ENCODE measurements around the gene FUT8.

The FUT8 gene

DNA sequence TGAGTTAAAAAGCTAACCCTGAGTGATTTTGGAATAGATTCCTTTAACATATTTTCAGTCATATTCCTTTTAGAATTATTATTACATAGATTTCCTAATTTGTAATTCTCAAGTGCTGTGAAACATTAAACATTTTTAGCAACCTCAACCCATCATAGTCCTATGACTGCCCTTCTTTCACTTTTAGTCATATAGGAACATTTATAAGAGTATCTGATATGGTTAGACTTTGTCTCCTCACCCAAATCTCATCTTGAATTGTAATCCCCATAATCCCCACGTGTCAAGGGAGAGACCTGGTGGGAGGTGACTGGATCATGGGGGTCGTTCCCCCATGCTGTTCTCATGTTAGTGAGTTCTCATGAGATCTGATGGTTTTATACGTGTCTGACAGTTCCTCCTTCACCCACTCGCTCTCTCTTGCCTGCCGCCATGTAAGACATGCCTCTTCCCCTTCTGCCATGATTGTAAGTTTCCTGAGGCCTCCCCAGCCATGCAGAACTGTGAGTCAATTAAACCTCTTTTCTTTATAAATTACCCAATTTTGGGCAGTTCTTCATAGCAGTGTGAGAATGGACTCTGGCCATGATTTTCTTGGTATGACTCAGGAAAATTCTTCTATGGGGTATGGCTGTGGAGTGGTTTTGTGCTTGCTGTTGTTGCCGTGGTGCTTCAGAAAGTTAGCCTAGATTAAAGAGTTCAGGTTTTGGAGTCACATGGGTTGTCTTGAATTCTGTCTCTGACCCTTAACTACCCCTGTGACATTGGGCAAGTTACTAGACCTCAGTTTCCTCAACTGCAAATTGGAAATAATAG lies 83.9 kb downstream of the FUT8 start:
- no peak for DNase-seq

DNA sequence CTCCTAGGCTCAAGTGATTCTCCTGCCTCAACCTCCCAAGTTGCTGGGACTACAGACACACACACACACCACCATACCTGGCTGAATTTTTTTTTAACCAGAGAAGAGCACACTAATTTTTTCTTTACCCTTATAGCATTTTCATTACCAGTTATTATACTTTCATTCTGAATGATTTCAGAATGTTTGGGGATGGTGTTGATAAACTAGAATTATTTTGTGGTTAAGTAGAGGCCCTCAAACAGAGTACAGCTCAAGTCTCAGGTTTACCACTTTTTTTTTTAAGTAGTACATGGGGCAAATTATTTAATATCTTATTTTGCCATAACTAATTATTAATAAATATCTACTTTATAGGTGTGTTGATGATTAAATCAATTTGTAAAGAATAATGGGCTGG lies 86.6 kb downstream of the FUT8 start:
- no peak for DNase-seq

DNA sequence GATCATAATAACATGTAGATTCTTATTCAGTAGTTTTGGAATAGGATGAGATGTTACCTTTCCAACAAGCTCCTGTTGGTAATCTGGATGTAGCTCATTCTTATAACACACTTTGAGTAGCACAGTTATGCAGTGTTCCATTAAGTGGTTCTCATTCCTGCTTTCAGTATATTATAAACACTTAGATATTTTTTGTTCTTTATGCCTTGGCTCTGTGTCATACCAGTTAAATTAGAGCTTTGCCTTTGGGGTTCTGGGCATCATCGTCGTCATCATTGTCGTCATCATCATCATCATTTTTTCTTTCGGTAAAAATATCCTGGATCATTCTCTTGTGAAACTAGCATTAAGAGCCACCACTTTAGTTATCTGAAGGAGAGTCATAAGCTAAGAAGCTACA lies 87.5 kb downstream of the FUT8 start:
- DNase-seq = no peak

- DNase-seq = no peak
Measured at GRCh38 chr14:65501328-65501727, 88.8 kb downstream of the FUT8 start.

DNA sequence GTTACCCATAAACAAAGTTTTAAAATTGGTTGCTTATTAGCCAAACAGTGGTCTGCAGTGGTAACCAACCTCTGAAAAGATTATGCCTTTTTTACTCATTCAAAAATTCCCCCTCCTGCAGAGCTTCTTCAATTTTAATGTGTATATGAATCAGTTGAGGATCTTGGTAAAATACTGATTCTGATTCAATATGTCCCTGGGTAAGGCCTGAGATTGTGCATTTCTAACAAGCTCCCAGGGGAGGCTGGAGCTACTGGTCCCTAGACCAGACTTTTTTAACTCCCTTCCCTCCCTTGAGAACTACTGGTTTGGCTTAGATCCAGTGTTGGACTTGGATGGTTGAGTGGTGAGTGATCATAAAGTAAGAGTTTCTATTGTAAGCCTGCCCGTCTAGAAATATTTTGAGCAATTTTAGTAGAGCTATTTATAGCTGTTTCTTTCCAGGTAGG lies 90.2 kb downstream of the FUT8 start:
- peak in 1 of 3 experiments; percentile 92 for DNase-seq

- DNase-seq = no peak
Measured at GRCh38 chr14:65503771-65504170, 91.2 kb downstream of the FUT8 start.

DNA sequence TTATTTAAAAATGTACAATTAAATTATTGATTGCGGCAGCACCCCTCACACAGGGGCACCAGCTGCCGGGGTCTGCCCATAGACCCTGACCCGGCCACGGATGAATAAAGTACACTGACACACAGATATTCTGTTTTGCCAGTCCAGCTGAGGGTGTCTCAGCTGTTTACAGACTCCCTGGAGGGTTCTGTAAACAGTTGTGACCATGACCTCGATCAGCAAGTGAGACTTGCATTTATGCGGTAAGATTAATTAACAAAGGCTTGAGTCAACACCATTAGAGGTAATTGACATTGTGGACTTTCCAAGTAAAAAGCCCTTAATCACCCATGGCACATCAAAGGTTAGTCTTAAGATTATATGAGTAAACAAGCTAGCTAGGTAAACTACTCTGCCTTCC lies 94.3 kb downstream of the FUT8 start:
- DNase-seq = peak; percentile 38 to 95 (median 69)

GRCh38 chr14:65509842-65510241 lies 97.3 kb downstream of the FUT8 start:
- no peak for DNase-seq

- DNase-seq = no peak
Measured at GRCh38 chr14:65513671-65514070, 101.1 kb downstream of the FUT8 start.

DNA sequence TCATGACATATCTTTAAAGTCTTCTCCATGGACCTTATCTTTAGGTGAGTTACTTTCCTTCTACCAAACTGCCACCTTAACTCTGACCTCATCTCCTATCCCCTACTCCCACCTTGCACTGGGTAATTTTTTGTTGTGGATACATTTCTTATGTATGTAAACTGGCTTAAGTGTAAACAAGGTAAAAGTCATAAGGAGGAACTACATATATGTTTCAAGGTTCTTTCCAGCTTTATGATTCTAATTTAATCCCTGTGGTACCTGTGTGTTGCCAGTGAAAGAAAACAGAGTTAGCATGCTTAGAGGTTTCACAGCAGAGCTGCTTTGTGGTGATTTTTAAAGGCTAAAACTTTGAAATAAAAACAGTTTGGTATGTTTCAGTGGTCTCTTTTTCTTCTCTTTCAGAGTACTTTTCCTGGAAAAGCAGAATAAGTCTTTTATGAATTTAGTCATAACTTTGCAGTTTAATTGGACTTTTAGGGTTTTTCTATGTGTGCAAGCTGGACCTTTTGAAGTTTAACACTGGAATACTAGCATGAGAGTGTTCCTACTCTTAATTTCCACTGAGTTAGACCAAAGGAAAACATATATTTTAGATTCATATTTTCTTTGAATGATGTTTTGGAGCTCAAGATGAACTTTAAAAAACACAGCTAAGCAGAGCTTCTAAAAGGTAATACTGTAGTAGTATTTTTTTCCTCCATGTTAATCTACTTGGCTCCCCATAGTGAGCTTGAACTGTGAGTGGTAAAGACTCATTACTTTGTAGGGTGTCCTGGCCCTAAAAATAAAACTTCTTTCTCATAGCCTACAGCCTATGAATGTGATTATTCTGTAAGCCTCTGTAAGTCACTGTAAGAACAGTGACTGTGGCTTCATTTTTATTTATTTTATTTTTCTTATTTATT lies 105.4 kb downstream of the FUT8 start:
- DNase-seq = no peak

DNA sequence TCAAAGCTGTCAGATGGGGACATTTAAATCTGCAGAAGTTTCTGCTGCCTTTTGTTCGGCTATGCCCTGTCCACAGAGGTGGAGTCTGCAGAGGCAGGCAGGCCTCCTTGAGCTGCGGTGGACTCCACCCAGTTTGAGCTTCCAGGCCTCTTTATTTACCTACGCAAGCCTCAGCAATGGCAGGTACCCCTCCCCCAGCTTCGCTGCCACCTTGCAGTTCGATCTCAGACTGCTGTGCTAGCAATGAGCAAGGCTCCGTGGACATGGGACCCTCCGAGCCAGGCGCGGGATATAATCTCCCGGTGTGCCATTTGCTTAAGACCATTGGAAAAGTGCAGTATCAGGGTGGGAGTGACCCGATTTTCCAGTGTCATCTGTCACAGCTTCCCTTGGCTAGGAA lies 115.5 kb downstream of the FUT8 start:
- no peak for DNase-seq

DNA sequence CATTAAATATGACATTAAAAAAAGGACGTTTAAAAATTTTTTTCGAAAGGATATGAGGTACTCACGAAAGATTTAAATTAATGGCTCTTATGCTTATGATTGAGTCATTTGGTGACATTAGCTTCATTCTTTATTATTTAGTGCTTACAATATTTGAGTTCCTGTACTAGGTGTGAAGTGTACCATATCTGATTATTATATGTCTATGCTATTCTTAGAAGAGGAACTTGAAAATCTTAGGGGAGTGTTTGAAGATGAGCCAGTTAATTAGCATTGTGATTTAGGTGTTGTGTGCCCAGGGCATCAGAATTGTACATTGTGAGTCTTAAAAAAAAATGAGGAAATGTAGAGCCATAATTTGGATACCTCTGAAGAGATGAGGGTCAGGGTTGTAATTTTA lies 118.6 kb downstream of the FUT8 start:
- no peak for DNase-seq

GRCh38 chr14:65533736-65534404 lies 121.3 kb downstream of the FUT8 start:
- no peak for DNase-seq

GRCh38 chr14:65536781-65537423 lies 124.4 kb downstream of the FUT8 start:
- no peak for DNase-seq

GRCh38 chr14:65548878-65549277 lies 136.3 kb downstream of the FUT8 start:
- DNase-seq = no peak

DNA sequence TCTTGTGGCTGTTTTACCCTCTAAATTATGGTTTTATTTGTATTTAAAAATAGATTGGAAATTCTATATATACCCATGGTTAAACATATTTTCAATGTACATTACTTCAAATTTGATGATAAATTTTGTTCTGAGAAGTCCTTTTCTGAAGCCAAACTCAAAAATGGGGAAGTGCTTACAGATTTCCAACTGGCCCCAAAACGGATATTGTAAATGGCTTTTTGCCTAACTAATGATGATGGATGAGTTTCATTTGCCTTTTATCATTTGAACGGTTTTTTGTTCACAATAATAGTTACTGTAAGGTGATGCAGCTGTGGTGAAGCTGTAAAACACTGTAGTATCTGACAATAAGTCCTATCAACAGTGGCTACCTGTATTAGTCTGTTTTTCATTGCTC lies 136.9 kb downstream of the FUT8 start:
- DNase-seq = no peak

GRCh38 chr14:65550779-65551643 lies 138.5 kb downstream of the FUT8 start:
- no peak for DNase-seq

GRCh38 chr14:65552724-65553123 lies 140.2 kb downstream of the FUT8 start:
- no peak for DNase-seq

DNA sequence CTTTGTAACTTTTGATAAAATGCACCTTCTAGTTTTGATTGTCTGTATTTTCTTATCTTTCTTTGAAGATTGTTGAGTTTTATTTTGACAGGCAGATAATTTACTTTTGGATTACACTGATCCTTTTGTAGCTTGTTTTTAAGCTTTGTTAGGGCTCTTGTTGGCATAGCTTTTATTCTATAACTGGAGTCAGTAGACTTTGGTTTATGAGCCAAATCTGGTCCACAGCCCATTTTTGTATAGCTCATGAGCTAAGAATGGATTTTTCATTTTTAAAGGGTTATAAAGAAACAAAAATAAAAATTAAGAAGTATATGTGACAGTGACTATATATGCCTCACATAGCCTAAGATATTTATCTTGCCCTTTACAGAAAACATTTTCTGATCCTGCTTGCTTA lies 142.3 kb downstream of the FUT8 start:
- no peak for DNase-seq

GRCh38 chr14:65555358-65555757 lies 142.8 kb downstream of the FUT8 start:
- DNase-seq = no peak

- no peak for DNase-seq
Measured at GRCh38 chr14:65558363-65558762, 145.8 kb downstream of the FUT8 start.
